Common myeloid progenitor, CD34-positive (primary cell): ENCODE results near the gene SH3BP4.

Experiments used
- CTCF ChIA-PET: fragments of 350-600 bp; sonication (Branson Sonifier 250); formaldehyde crosslinking; loops from one replicate; lab custom pipeline; 2021; ENCODE audit warnings: antibody characterized with exemption; lab: Charles Lee
- POLR2A ChIA-PET: fragments of 350-600 bp; sonication (Branson Sonifier 250); formaldehyde crosslinking; loops from one replicate; lab custom pipeline; 2021; ENCODE audit warnings: antibody characterized with exemption; lab: Charles Lee
- DNase-seq, 3 donors: peaks; one replicate each; pipeline versions ENCODE4 v3.0.0 to v3.0.0-alpha.2; 2013
- H3K27ac ChIP-seq, 2 experiments: 1 replicate in 1 of 2; 2 replicates in 1 of 2; pipeline ENCODE4 v1.7.0; 2013; ENCODE audit warnings: inconsistent platforms in 2 of 2, low read length in 2 of 2, mild to moderate bottlenecking in 2 of 2, low read depth in 1 of 2, moderate library complexity in 1 of 2; ENCODE audit not compliant: severe bottlenecking in 2 of 2, insufficient read depth in 1 of 2, poor library complexity in 1 of 2
- H3K27me3 ChIP-seq, 5 experiments: replicated peaks in 2 of 5; 1 replicate in 3 of 5; 2 replicates in 2 of 5; pipeline versions ENCODE4 v1.6.1 to v1.7.0; 2013; ENCODE audit warnings: low read length in 4 of 5, mild to moderate bottlenecking in 2 of 5, moderate library complexity in 2 of 5, inconsistent platforms in 1 of 5; ENCODE audit not compliant: insufficient read depth in 5 of 5, control insufficient read depth in 4 of 5
- H3K36me3 ChIP-seq, 4 experiments: 1 replicate in 2 of 4; 2 replicates in 2 of 4; pipeline versions ENCODE4 v1.6.1 to v1.7.0; 2013; ENCODE audit warnings: low read length in 3 of 4, control low read depth in 1 of 4, mild to moderate bottlenecking in 1 of 4; ENCODE audit not compliant: control insufficient read depth in 4 of 4, insufficient read depth in 4 of 4
- H3K4me1 ChIP-seq, 4 experiments: 1 replicate in 3 of 4; 2 replicates in 1 of 4; pipeline versions ENCODE4 v1.6.1 to v1.7.1; 2013; ENCODE audit warnings: low read length in 3 of 4, mild to moderate bottlenecking in 3 of 4, control low read depth in 1 of 4, inconsistent platforms in 1 of 4, moderate library complexity in 1 of 4; ENCODE audit not compliant: control insufficient read depth in 4 of 4, insufficient read depth in 4 of 4; ENCODE audit errors: control extremely low read depth in 1 of 4
- H3K4me3 ChIP-seq, 7 experiments: 1 replicate in 4 of 7; 2 replicates in 3 of 7; pipeline versions ENCODE4 v1.5.1 to v1.7.0; 2013; ENCODE audit warnings: mild to moderate bottlenecking in 7 of 7, low read length in 6 of 7, moderate library complexity in 6 of 7, inconsistent platforms in 2 of 7, low read depth in 2 of 7, control low read depth in 1 of 7; ENCODE audit not compliant: insufficient read depth in 4 of 7, control insufficient read depth in 1 of 7; ENCODE audit errors: extremely low read depth in 1 of 7
- H3K9me3 ChIP-seq, 5 experiments: 1 replicate in 4 of 5; 2 replicates in 1 of 5; pipeline versions ENCODE4 v1.6.1 to v1.7.1; 2013; ENCODE audit warnings: low read length in 4 of 5, mild to moderate bottlenecking in 2 of 5, inconsistent platforms in 1 of 5, low read depth in 1 of 5, moderate library complexity in 1 of 5; ENCODE audit not compliant: control insufficient read depth in 4 of 5, insufficient read depth in 2 of 5; ENCODE audit errors: control extremely low read depth in 1 of 5
- WGBS: methylation state at CpG from one replicate; pipeline ENCODE4 v1.1.5; 2013; ENCODE audit not compliant: insufficient coverage; 5-methylcytosine and 5-hydroxymethylcytosine counted together

SH3BP4 gene

DNA sequence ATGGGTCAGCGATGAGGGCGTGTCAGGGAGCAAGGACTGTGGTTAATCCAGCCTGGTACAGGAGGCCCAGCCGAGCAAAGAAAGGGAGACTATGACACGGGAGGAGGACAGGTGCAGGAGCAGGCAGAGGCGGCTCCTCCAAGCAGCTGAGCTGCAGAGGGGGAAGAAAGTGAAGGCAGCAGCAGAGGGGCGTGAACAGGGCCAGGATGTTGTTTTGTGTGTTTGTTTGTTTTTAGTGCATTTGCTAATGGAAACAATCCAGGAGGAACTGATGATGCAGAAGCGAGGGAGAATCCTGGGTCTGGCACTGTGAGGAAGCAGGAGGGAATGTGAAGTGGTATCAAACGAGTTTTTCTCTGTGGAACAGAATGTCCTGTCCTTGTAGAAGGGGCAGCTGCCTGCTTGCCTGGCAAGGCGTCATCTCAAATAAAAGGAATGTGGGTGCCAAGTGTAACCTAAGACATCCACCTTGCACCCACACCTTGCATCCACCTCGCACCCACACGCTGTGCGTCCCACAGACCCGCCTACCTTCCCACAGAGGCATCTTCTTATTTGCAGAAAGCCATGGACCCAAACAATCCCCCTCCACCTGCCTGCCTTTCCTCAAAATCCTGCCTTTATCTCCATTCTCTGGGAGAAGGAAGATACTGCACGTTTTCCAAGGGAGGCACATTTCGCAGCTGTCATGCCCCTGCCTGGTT is 134.8 kb downstream of the SH3BP4 start:
- POLR2A ChIA-PET: no interaction called here

DNA sequence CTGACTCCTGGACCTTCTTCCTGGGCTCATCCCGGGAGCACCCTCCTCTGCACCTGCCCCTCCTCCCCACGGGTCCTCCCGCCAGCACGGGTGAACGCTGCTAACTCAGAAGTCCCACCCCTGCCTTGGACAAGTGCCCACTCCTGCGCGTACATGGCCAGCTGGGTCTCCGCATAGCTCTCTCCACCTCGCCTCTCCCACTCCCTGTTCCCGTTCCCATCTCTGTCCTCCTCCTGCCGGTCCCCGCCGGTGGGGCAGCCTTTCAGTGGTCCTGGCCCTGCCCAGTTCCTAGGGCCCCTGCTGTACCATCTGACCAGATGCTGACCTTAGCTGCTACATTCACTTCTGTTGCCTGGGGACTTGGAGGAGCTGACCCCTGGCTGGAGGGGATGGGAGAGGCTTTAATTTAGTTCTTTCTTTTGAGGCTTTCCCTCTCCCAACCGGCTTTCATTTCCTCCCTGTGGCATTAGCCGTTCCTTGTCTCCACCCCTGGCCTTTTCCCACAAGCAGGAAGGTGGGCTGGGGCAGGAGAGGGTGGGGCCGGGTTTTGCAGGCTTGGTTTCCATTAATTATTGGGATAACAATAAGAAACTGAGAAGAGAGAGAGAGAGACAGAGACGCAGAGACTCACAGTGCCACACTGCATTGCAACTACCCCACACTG is 136.1 kb downstream of the SH3BP4 start:
- POLR2A ChIA-PET: no interaction called here
- Histone ChIP-seq H3K27me3 (peaks cover 0 to 25% (median 8%) of the 10 kb centered on the region in 5 experiments), H3K9me3 (peaks cover 0 to 10% (median 0%) of the 10 kb centered on the region in 5 experiments), H3K27ac (no peak overlapping the region), H3K4me3 (no peak overlapping the region), H3K4me1 (no peaks in the 10 kb centered on the region), H3K36me3 (no peaks in the 10 kb centered on the region)
- DNase-seq: no peak
- CTCF ChIA-PET: interaction anchor here (1.0 kb wide), 1 partner anchor 20 kb away, joined by 4 read pairs; no protein-coding TSS in a partner anchor
- 76% methylated on average over 12 of the region's 17 CpGs for WGBS

More for the DNA sequence above, 134.8 kb downstream of the SH3BP4 start:
- WGBS: 95% methylated on average over 12 of the region's 15 CpGs
- Histone ChIP-seq H3K27me3 (peaks cover 0 to 25% (median 8%) of the 10 kb centered on the region in 5 experiments), H3K4me3 (no peak overlapping the region), H3K27ac (no peak overlapping the region), H3K4me1 (no peaks in the 10 kb centered on the region), H3K36me3 (no peaks in the 10 kb centered on the region), H3K9me3 (peaks cover 0 to 10% (median 0%) of the 10 kb centered on the region in 5 experiments)
- DNase-seq: no peak
- CTCF ChIA-PET: no interaction called here

DNA sequence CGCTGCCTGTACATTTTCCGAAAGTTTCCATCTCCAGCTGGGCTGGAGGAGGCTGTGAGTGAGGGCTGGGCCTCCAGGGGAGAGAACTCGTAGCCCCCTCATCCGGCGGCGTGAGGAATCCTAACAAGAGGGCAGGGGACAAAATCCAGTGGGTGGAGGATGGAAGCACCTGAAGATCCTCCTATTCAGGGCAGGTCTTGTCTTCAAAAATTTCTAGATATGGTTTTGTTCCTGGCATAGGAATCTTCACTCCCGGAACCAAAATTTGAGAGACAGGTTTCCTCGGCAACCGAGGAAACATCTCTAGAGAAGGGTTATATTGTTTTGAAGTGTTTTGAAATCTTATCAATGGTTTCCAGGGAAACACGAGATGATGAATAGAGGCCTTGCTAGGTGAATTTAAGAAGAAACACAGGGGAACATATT is 136.7 kb downstream of the SH3BP4 start:
- no peak overlapping the region for H3K4me3 ChIP-seq
- WGBS: 80% methylated on average over 8 of the region's 10 CpGs

DNA sequence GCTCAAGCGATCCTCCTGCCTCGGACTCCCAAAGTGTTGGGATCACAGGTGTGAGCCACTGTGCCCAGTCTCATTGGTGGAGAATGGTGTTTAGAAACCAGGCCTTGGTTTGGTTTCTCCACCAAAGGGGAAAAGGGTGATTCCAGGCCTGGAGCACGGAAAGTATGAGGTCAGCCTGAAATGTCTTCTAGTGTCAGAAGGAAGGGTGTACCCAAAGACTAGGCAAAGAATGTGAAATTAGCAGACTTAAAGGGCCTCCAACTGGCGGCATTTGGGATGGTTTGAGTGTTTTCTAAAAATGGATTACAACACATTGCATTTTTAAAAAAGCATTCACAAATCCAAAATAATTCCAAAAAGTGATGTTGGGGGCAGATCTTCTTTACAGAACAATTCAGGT is 139.6 kb downstream of the SH3BP4 start:
- Histone ChIP-seq H3K27ac (no peak overlapping the region), H3K27me3 (peaks cover 0 to 23% (median 5%) of the 10 kb centered on the region in 5 experiments), H3K36me3 (no peaks in the 10 kb centered on the region), H3K4me1 (no peaks in the 10 kb centered on the region), H3K9me3 (no peaks in the 10 kb centered on the region), H3K4me3 (no peak overlapping the region)
- WGBS: 100% methylated on average over 3 of the region's 4 CpGs
- no peak for DNase-seq
- ChIA-PET CTCF (interaction anchor here (1.2 kb wide), 1 partner anchor 26 kb away, joined by 4 read pairs; no protein-coding TSS in a partner anchor), POLR2A (no interaction called here)

More for the DNA sequence above, 136.7 kb downstream of the SH3BP4 start:
- H3K36me3 ChIP-seq: no peaks in the 10 kb centered on the region
- POLR2A ChIA-PET: no interaction called here
- H3K27ac ChIP-seq: no peak overlapping the region
- H3K9me3 ChIP-seq: peaks cover 0 to 10% (median 0%) of the 10 kb centered on the region in 5 experiments
- H3K4me1 ChIP-seq: no peaks in the 10 kb centered on the region
- CTCF ChIA-PET: no interaction called here
- peak; percentile 7 to 28 (median 23) for DNase-seq
- H3K27me3 ChIP-seq: peaks cover 0 to 25% (median 8%) of the 10 kb centered on the region in 5 experiments

DNA sequence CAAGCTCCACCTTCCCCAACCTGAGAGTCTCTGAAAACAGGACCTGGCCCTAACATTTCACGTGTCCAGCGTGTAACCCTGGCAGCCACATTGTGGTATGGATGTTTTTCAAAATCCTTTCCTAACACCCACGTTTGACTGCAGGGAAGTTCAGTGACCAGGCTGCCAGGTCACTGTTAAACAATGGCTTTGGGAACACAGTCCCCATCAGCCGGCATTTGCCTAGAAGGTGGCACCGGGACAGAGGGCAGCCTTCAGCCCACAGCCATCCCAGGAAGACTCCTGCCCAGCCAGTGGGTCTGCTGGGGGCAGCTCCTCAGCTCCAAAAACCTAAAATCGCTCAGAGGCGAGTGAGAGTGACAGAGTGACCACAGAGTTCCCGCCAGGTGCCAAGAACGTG is 140.2 kb downstream of the SH3BP4 start:
- 95% methylated on average over 9 of the region's 9 CpGs for WGBS
- DNase-seq: no peak
- no peaks in the 10 kb centered on the region for H3K9me3 ChIP-seq
- H3K27me3 ChIP-seq: peaks cover 0 to 17% (median 5%) of the 10 kb centered on the region in 5 experiments
- H3K4me1 ChIP-seq: no peaks in the 10 kb centered on the region
- H3K4me3 ChIP-seq: no peak overlapping the region
- ChIA-PET POLR2A (no interaction called here), CTCF (interaction anchor here (1.2 kb wide), 1 partner anchor 26 kb away, joined by 4 read pairs; no protein-coding TSS in a partner anchor)
- no peak overlapping the region for H3K27ac ChIP-seq
- H3K36me3 ChIP-seq: no peaks in the 10 kb centered on the region

DNA sequence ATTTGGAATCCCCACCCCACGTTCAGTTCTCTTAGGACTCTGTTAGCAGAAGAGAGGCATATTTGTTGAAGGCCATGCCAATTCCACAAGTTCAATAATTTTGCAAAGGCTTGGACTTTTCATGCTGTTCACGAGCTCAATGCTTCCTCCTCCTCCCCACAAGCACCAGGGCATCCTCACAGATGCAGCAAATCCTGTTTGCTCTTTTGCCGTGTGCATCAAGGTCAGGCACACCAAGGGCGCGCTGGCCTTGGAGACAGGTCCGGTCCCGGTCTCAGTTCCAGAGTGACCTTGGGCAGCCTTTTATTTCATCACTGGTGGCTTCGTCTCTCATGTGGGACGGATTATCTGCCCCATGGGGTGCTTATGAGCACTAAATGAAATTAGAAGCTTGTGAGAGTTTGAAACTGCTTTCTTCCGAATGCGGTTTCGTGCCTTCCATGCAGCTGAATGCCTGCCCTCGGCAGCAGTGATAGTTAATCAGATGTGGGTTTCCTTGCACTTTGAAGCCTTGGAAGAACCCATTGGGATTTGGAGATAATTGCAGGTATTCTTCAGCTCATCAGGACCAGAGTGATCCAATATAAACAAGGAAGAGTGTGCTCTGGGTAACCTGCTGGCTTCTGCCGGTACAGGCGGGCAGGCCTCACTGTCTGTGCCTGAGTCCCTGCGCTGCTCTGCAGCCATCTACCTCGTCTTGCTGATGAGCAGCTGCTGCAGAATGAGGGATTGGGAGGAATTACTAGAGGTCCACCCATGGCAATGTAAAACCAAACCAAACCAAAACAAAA is 140.8 kb downstream of the SH3BP4 start:
- H3K4me1 ChIP-seq: no peaks in the 10 kb centered on the region

More for the DNA sequence above, 140.8 kb downstream of the SH3BP4 start:
- Histone ChIP-seq H3K27me3 (peaks cover 0 to 18% (median 8%) of the 10 kb centered on the region in 5 experiments), H3K27ac (no peak overlapping the region), H3K4me3 (no peak overlapping the region), H3K36me3 (no peaks in the 10 kb centered on the region), H3K9me3 (no peaks in the 10 kb centered on the region)
- WGBS: 91% methylated on average over 13 of the region's 17 CpGs
- ChIA-PET POLR2A (interaction anchor here (0.6 kb wide), 1 partner anchor 45 kb away, joined by 3 read pairs; no protein-coding TSS in a partner anchor), CTCF (interaction anchor here (1.2 kb wide), 1 partner anchor 27 kb away, joined by 4 read pairs; no protein-coding TSS in a partner anchor)
- DNase-seq: no peak
